IMR-90 (cell line): Measurements from ENCODE around the gene RNF111.

ENCODE experiments used
- CHD1 ChIP-seq: IDR thresholded peaks from 2 replicates; pipeline ENCODE4 v1.6.1; 2012; ENCODE audit warnings: low read depth, low read length, improper control_type of control experiment
- CTCF ChIP-seq: conservative IDR thresholded peaks from 2 replicates; pipeline ENCODE4 v1.5.1; 2012; ENCODE audit warnings: mild to moderate bottlenecking, low read depth, low read length, improper control_type of control experiment
- FOS ChIP-seq: fragments of 150-350 bp; IDR thresholded peaks from 2 replicates; pipeline ENCODE4 v1.6.1; 2016; ENCODE audit warnings: low read depth, low read length
- MXI1 ChIP-seq: IDR thresholded peaks from 2 replicates; pipeline ENCODE4 v1.6.1; 2012; ENCODE audit warnings: low read depth, mild to moderate bottlenecking, low read length, moderate library complexity, borderline replicate concordance
- NFE2L2 ChIP-seq: fragments of 150-350 bp; IDR thresholded peaks from 2 replicates; pipeline ENCODE4 v1.6.1; 2016; ENCODE audit warnings: low read depth, mild to moderate bottlenecking, low read length
- POLR2A ChIP-seq: IDR thresholded peaks from 2 replicates; pipeline ENCODE4 v1.6.1; 2012; ENCODE audit warnings: mild to moderate bottlenecking, low read depth, low read length
- RAD21 ChIP-seq: IDR thresholded peaks from 2 replicates; pipeline ENCODE4 v1.6.1; 2012; ENCODE audit warnings: low read length, improper control_type of control experiment
- RFX5 ChIP-seq: IDR thresholded peaks from 2 replicates; pipeline ENCODE4 v1.8.0; 2012; ENCODE audit warnings: low read depth, mild to moderate bottlenecking, low read length, moderate library complexity
- SMC3 ChIP-seq: fragments of 150-350 bp; IDR thresholded peaks from 2 replicates; pipeline ENCODE4 v1.6.1; 2016; ENCODE audit warnings: low read depth, mild to moderate bottlenecking, antibody characterized with exemption, low read length, moderate library complexity

GRCh38 chr15:59060348-59060747 lies 72.9 kb downstream of the RNF111 start:
- no peak for TF ChIP-seq CTCF
- no peak for TF ChIP-seq NFE2L2
- TF ChIP-seq POLR2A, result no peak
- no peak for TF ChIP-seq RFX5
- no peak for TF ChIP-seq RAD21
- TF ChIP-seq FOS, result no peak
- no peak for TF ChIP-seq MXI1
- TF ChIP-seq CHD1, result no peak
- TF ChIP-seq SMC3, result no peak
